ENCODE measurements around the gene TBCD.
"Not testable (repeated sequence)": the region's sequence is repeated elsewhere in the genome, so short reads cannot be mapped to it uniquely, and the experiment has no call there.

TBCD gene

GRCh38 chr17:82957961-82958561 lies 206.2 kb downstream of the TBCD start:
- DNase-seq (ENCODE audit: low read depth): no peak

- DNase-seq (ENCODE audit: low read depth): no peak
These were observed 207.5 kb downstream of the TBCD start for GRCh38 chr17:82959242-82959930.

- DNase-seq (ENCODE audit: low read depth): no peak
These were observed 208.1 kb downstream of the TBCD start for GRCh38 chr17:82959990-82960418.

GRCh38 chr17:82960419-82961271 lies 208.8 kb downstream of the TBCD start:
- DNase-seq (ENCODE audit: low read depth): no peak

- no peak for DNase-seq (ENCODE audit: low read depth)
These were observed 209.7 kb downstream of the TBCD start for GRCh38 chr17:82961366-82962162.

- no peak for DNase-seq (ENCODE audit: low read depth)
These were observed 210.4 kb downstream of the TBCD start for GRCh38 chr17:82962163-82962720.

GRCh38 chr17:82963104-82963950 lies 211.5 kb downstream of the TBCD start:
- peak; percentile 53 for DNase-seq (ENCODE audit: low read depth)

GRCh38 chr17:82964451-82964850 lies 212.6 kb downstream of the TBCD start:
- DNase-seq (ENCODE audit: low read depth): not testable (repeated sequence)

- DNase-seq (ENCODE audit: low read depth): no peak
These were observed 213.0 kb downstream of the TBCD start for GRCh38 chr17:82964851-82965341.

- no peak for DNase-seq (ENCODE audit: low read depth)
These were observed 213.5 kb downstream of the TBCD start for GRCh38 chr17:82965371-82965770.

GRCh38 chr17:82966415-82966814 lies 214.6 kb downstream of the TBCD start:
- DNase-seq (ENCODE audit: low read depth): no peak

- DNase-seq (ENCODE audit: low read depth): no peak
These were observed 215.6 kb downstream of the TBCD start for GRCh38 chr17:82967268-82968032.

GRCh38 chr17:82968033-82968841 lies 216.4 kb downstream of the TBCD start:
- DNase-seq (ENCODE audit: low read depth): not testable (repeated sequence)

GRCh38 chr17:82970067-82970466 lies 218.2 kb downstream of the TBCD start:
- DNase-seq (ENCODE audit: low read depth): no peak

- no peak for DNase-seq (ENCODE audit: low read depth)
These were observed 219.1 kb downstream of the TBCD start for GRCh38 chr17:82970818-82971590.

- no peak for DNase-seq (ENCODE audit: low read depth)
These were observed 221.0 kb downstream of the TBCD start for GRCh38 chr17:82972836-82973372.

GRCh38 chr17:82973456-82974135 lies 221.7 kb downstream of the TBCD start:
- no peak for DNase-seq (ENCODE audit: low read depth)

All from GM04503 (cell line).